Retinal pigment epithelial cell (primary cell): ENCODE measurements around the gene MEIS2.
A peak's percentile ranks its signal among the peaks of the same experiment; 100 is the strongest.

Source experiments
- DNase-seq: peaks from one replicate; pipeline ENCODE4 v3.0.0-alpha.2; 2010; ENCODE audit warnings: low read depth
- H3K4me3 ChIP-seq: 2 replicates; pipeline ENCODE4 v1.5.1; 2011; ENCODE audit warnings: mild to moderate bottlenecking, low read length, control low read depth, moderate library complexity
- CTCF ChIP-seq: conservative IDR thresholded peaks from 2 replicates; pipeline ENCODE4 v1.5.1; 2011; ENCODE audit warnings: low read depth, low read length, control low read depth, inconsistent platforms

MEIS2 gene

DNA sequence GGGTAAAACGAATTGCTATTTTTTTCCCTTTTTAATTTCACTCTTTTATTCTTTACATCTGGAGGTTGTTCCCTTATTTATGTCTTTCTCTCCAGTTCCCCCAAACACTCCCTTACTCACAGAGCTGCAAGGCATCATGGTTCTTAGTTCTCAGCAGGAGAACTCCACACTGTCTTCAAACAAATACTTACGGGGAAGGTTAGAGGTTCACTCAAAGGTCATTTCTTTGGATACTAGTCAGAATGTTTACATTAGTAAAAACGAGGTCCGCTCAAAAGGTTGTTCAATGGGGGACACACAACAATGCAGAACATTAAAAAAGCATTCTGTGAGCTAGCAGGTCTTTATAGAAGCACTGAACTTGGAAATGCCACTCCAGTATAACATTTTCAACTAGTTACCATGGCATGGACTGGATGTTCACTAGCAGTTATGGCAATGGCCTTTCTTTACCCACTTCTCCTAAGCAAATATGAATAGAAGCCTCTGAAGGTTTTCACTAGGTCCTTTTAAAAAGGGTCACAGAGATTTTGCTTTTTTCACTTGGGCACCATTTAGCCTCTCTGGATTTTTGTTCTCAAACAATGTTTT lies 201.7 kb downstream of the MEIS2 start:
- no peak overlapping the region for H3K4me3 ChIP-seq
- DNase-seq: no peak
- no peak for TF ChIP-seq CTCF

DNA sequence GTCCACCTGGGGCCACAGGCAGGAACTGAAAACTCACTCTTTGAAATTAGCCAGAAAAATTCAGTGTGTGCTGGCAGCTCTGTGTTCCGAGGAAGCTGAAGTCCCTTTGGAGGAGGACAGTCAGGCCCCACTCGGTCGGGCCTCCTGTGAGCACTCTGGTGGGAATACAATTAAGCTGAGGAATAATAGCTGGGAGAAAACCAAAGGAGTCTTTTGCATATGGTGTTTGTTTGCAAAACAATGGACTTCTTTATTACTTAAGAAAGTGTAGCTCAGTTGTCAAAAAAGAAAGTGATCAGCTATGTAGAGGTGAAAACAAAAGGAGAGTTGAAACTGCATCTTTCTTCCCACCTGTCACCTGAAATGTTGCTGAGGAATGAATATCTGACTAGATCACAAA lies 202.5 kb downstream of the MEIS2 start:
- H3K4me3 ChIP-seq: no peak overlapping the region
- TF ChIP-seq CTCF: no peak
- no peak for DNase-seq

DNA sequence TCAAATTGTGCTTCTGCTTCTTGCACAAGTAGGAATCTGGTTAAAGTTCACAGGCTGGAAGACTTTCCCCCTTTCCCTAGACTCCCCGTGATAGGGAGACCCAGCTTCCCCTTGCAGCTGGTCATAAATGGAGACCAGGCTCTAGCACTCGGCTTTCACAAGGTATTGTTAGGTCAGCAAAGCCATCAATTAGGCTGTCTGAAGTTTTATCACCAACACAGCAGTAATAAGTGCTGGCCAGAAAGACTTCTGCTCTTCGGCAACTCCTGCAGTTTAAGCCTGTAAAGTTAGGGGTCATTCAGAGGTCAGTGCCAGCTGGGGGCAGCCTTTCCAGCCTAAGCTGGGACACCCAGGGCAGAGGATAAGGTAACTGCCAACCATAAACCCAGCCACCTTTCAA lies 203.4 kb downstream of the MEIS2 start:
- TF ChIP-seq CTCF: no peak
- DNase-seq: peak; percentile 33
- H3K4me3 ChIP-seq: no peak overlapping the region

DNA sequence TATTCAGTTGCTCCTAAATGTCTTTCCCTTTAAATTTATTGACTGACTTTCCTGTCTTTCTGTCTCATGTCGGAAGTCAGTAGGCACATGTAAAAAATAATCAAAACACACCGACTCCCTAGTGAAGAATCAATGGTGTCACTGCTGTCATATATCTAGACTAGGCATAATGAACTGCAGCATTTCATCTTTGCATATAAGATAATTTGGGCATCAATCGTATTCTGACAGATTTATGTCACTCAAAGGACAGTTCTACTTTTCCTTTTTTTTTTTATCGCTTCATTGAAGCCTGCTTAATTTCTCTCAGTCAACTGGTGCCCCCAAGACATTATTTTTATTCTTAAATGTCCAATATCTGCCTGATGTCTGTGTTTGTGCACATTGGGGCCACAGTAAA lies 206.3 kb downstream of the MEIS2 start:
- no peak for TF ChIP-seq CTCF
- DNase-seq: no peak
- no peak overlapping the region for H3K4me3 ChIP-seq

GRCh38 chr15:36893276-36893675 lies 207.1 kb downstream of the MEIS2 start:
- no peak for DNase-seq
- no peak for TF ChIP-seq CTCF

GRCh38 chr15:36888011-36888992 lies 212.0 kb downstream of the MEIS2 start:
- no peak for TF ChIP-seq CTCF
- H3K4me3 ChIP-seq: peak overlapping the region; percentile 49
- no peak for DNase-seq

More at GRCh38 chr15:36893276-36893675, 207.1 kb downstream of the MEIS2 start:
- no peak overlapping the region for H3K4me3 ChIP-seq
